ENCODE measurements around the gene FA2H. TPM values are rescaled to one million over a fixed set of nuclear protein-coding genes. Genes with fewer than 3 reads are reported as not detected.

FA2H gene
- total RNA-seq, 1 experiment from 2014 or later = 10.7 TPM

DNA sequence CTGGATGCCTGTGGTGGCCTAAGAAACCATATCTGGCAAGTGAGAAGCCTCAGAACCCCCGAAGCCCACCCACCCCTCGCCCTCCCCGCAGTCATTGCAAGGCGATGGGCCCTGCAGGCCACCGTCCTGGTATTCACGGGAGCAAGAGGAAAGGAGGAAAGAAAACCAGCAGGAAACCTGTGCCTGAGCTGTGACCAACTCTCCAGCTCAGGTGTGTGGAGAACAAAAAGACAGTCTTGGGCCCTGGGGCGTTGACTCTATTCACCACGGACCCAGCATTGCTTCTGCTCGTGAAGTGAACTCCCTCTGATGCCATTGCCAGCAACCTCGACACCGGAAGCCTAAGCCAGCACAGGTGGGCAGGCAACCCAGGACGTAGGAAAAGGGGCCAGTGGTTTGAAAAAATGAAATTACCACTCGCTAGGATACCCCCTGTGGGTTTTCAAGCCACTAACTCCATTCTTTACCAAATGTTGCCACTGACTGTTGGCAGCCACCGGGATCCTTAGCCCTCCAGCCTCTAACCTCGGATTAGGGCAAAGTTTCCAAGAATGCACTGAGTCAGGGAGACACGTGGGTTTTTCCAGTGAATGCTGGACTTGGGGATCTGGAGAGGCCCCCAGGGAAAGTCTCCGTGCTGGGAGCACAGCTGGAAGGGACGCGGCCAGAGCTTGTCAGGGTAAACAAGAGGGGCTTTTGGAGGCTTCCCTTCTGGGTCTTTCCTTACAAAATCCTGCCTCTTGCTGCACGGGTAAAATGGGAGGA, 25.1 kb downstream of the FA2H start:
- no peak for DNase-seq (ENCODE audit: low read depth)
- in situ Hi-C loops (cut with HindIII; ENCODE audit: low pct_unique_long_range_greater_than_20kb, low sequenced_read_pairs) = no loop called here

DNA sequence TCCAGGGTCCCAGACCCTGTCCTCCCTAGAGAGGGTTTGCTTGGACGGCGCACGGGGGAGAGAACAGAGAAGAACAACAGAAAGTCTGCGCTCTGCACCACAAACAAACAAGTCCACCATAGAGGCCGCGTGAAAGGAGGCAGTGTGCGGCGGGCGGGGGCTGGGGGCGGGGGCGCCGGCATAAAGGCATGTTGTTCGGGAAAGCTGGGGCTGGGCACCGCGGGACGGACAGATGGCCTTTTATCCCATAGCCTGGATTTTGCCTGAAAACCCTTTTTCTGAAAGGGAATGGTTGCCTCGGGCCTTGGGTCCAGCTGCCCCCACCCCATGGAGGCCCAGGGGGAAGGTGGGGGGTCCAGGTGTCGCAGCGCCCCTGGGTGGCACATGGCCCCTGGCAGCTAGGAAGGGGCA, 26.0 kb downstream of the FA2H start:
- in situ Hi-C loops (cut with HindIII; ENCODE audit: low pct_unique_long_range_greater_than_20kb, low sequenced_read_pairs) = no loop called here
- DNase-seq (ENCODE audit: low read depth) = no peak

DNA sequence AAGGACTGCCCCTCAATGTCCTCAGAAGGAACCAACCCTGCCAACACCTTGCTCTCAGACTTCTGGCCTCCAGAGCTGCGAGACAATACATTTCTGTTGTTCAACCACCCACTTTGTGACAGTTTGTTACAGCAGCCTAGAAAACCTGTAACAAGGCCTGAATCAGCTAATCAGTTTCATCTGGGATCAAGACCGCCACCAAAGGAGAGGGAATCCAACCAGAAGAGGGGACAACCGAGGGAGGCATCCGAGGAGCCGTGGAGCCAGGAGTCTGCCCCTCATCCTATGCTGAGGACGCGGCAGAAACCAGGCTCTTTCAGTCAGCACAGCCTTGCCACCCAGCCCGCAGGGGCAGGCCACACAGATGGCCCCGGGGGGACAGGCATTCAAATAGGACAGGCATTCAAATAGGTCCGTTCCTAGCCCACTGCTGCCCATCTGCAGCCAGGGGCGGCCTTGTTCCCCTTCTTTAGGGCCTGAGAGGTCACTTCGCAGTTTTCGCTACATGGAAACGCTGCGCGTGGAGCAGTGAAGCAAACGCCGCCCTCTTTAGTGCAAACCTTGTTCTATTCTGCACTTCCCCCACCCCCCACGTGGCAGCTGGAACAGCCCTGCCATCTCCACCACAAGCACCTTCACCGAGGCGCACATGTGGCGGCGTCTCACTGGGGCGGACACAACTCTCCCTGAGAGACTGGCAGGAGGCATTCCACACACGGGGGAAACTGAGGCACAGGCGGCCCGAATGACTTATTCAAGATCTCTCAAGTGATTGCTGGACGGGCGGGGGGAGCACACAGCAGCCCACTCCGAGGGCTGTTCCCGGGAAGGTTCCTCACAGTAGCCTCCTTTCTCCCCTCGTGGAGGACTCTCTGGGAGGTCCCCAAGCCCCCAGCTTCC, 26.7 kb downstream of the FA2H start:
- DNase-seq (ENCODE audit: low read depth) = no peak
- in situ Hi-C loops (cut with HindIII; ENCODE audit: low pct_unique_long_range_greater_than_20kb, low sequenced_read_pairs) = no loop called here

DNA sequence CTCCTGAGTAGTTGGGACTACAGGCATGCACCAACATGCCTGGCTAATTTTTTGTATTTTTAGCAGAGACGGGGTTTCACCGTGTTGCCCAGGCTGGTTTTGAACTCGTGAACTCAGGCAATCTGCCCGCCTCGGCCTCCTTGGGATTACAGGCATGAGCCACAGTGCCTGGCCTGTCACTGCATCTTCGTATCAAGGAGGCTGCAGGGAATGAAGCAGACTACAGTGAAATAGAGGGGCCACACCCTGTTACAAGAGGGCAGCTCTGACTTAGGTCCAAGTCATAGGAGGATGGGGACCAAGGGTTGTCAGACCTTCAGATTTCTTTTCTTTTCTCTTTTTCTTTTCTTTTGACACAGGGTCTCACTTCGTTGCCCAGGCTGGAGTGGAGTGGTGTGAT, 28.7 kb downstream of the FA2H start:
- no peak for DNase-seq (ENCODE audit: low read depth)

DNA sequence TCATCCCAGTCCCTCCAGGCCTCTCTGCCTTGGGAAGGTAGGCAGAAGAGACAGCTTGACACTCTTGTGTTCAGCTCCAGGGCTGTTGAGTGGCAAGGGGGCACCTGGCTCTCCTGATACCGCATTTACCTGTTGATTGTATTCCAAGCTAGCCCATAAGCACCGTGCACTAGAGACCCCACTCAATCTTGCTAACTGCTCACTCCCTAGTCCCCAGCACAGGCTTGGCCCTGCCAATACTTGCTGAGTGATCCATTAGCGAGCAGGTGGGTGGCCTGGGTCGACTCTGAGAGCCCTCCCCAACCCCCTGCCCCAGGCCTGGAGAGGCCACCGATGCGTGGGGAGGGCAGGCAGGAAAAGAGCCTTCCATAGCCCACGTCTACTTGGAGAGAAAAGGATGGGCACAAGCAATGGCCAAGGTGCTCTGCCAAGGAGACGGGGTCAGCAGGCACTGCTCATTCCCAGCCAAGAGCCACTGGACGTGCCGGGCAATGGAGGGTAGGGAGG, 29.5 kb downstream of the FA2H start:
- in situ Hi-C loops (cut with HindIII; ENCODE audit: low pct_unique_long_range_greater_than_20kb, low sequenced_read_pairs) = no loop called here
- no peak for DNase-seq (ENCODE audit: low read depth)

More for the DNA sequence above, 28.7 kb downstream of the FA2H start:
- in situ Hi-C loops (cut with HindIII; ENCODE audit: low pct_unique_long_range_greater_than_20kb, low sequenced_read_pairs) = no loop called here

DNA sequence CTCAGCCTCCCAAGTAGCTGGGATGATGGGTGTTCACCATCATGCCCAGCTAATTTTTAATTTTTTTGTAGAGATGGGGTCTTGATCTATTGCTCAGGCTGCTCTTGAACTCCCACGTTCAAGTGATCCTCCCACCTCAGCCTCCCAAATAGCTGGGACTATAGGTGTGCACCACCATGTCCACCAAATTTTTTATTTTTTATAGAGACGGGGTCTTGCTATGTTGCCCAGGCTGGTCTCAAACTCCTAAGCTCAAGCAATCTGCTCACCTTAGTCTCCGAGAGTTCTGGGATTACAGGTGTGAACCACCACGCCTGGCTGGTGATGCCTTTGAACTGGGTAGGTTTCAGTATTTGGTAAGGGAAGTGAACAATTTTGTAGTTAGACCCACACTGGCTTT, 30.1 kb downstream of the FA2H start:
- in situ Hi-C loops (cut with HindIII; ENCODE audit: low pct_unique_long_range_greater_than_20kb, low sequenced_read_pairs) = no loop called here
- no peak for DNase-seq (ENCODE audit: low read depth)

DNA sequence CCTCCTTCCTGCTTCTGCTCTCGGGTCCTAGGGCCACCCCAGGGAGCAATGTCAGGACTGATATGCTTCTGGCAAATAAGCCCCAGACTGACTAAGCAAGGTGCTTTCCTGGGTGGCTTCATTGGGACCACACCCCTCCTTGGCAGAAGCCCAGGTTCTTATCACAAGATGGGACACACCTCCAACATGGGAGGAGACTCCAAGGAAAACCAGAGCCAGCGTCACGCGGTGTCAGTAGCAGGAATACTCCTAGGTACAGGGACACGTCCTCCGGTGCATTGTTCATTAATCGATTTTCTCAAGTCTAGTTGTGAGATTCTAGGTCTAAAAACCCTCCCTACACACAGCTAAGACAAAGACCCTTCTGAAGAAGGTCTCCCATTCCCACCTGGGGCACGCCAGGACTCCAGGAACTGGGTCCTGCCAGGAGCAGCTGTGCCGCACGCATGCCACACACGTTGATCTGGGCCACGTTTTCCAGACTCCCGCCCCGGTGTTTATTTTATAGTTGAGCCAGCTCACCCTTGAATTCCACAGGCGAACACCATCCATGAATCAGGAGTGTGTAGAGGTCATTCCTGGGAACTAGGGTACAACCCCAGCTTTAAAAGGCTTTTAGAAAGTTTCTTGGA, 30.8 kb downstream of the FA2H start:
- in situ Hi-C loops (cut with HindIII; ENCODE audit: low pct_unique_long_range_greater_than_20kb, low sequenced_read_pairs) = no loop called here
- peak; percentile 98 for DNase-seq (ENCODE audit: low read depth)

DNA sequence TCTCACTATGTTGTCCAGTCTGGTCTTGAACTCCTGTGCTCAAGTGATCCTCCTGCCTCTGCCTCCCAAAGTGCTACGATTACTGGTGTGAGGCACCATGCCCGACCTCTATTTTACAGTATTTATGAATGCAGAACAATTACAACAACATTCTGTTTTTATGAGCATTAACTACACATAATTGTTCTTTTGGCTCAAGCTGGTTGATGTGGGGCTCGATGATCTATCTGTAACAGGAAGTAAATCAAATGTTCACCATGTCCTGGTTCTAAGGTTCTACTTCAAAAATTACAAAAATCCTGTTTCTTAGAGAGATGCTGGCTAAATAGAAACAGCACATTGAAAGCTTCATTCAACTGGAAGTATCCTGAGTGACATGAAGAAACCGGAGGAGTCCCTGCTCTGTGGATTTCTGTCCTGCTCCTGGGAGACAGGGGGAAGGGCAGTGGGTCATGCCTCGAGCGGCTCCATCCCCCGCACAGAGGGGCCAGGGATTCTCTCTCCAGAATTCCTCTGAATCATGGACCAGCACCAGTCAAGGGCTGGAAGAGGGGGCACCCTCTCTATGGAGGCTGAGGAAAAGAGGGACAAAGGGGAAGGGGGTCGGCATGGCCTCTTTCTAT, 31.5 kb downstream of the FA2H start:
- no peak for DNase-seq (ENCODE audit: low read depth)
- in situ Hi-C loops (cut with HindIII; ENCODE audit: low pct_unique_long_range_greater_than_20kb, low sequenced_read_pairs) = no loop called here

DNA sequence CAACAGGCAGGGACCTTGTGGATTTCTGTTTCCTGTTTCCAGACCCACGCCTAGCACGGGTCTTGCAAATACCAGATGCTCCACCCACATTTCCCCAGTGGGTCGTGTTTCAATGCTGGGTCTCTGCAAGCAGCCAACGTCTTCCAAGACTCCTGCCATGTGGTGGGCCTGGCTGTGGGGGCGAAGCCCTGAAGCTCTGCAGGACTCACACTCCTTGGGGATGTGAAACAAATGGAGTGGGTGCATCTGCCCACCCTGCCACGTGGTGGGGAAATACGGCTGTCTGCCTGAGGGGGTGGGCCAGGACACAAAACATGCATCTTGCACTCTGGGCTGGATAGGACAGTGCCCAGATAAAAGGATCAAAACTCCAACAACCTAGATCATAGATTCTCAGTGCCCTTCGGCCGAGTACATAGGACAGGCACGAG, 32.6 kb downstream of the FA2H start:
- in situ Hi-C loops (cut with HindIII; ENCODE audit: low pct_unique_long_range_greater_than_20kb, low sequenced_read_pairs) = no loop called here
- DNase-seq (ENCODE audit: low read depth) = no peak

DNA sequence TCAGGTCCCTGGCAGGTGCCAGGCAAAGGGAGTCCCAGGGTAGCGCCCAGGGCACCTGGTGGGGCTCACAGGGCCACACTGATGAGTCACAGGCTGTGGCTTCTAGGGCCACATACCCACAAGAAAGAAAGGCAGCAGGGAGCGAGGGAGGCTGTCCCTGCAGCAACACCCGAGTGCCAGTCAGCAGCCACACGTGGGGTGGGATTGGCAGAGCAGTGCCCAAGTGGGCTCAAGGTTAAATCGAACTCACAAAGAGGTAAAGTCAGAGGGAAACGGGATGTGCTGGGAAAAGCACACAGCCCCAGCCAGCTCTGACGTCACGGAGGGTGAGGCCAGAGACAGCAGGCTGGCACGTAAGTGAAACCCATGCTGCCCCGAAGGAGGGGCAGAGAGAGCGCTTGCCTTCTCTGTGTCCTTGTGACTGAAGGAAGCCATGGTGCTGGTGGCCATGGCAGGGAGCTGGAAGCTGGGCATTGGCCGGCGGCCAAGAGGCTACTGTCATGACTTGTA, 33.8 kb downstream of the FA2H start:
- in situ Hi-C loops (cut with HindIII; ENCODE audit: low pct_unique_long_range_greater_than_20kb, low sequenced_read_pairs) = no loop called here
- peak; percentile 87 for DNase-seq (ENCODE audit: low read depth)

DNA sequence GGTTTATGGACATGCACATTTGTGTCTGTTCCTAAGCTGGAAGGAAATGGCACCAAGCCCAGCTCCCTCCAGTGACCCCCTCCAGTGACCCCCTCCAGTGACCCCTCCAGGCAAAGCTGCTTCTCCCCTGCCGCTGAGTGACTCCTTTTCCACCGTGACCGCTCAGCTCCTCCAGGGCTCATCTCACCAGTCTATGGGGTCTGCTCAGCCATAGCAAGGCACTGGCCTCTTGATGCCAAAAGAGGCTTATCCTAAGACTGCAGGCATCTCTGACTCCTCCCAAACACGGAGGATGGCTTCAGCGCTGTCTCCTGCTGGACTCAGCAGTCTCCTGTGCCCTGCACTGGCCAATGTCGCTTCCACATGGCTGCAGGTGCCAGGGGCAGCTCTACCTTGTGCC, 35.3 kb downstream of the FA2H start:
- DNase-seq (ENCODE audit: low read depth) = no peak
- in situ Hi-C loops (cut with HindIII; ENCODE audit: low pct_unique_long_range_greater_than_20kb, low sequenced_read_pairs) = no loop called here

DNA sequence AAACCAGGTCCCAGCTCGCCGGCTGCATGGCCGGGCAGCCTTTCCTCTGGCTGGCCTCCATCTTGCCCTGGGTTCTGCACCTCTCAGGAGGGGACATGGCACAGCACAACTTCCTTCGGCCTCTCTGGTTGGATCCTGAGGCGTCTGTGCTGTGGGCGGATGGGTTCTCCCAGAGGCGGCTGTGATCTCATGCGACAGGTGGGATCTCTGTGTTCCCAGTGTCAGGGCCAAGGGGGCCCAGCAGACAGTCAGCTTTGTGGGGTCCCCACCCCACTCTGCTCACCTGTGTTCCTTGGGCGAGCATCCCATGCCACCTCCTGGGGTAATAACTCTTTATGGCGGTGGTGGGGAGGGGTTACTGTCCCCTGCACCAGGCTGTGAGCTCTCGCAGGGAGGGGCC, 35.8 kb downstream of the FA2H start:
- in situ Hi-C loops (cut with HindIII; ENCODE audit: low pct_unique_long_range_greater_than_20kb, low sequenced_read_pairs) = no loop called here
- DNase-seq (ENCODE audit: low read depth) = no peak

DNA sequence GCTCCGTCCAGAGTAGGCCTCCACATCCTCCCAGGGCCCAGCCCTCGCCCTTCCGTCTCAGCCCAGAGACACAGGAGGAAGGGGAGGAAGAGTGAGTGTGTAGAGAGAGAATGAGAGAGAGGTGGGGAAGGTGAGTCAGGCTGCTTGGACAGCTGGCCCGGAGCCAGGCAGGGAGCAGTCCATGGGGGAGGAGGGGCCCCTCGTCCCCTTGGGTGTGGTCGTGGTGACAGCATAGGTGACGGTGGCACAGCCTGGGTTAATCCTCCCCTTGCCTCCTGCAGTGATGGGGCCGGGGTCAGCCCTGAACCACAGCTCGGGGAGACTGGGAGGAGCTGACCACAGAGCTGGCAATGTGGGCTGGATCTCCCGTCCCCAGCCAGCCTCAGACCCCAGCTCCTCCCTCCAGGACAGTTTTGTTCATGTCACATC, 36.5 kb downstream of the FA2H start:
- DNase-seq (ENCODE audit: low read depth) = peak; percentile 95
- in situ Hi-C loops (cut with HindIII; ENCODE audit: low pct_unique_long_range_greater_than_20kb, low sequenced_read_pairs) = no loop called here

DNA sequence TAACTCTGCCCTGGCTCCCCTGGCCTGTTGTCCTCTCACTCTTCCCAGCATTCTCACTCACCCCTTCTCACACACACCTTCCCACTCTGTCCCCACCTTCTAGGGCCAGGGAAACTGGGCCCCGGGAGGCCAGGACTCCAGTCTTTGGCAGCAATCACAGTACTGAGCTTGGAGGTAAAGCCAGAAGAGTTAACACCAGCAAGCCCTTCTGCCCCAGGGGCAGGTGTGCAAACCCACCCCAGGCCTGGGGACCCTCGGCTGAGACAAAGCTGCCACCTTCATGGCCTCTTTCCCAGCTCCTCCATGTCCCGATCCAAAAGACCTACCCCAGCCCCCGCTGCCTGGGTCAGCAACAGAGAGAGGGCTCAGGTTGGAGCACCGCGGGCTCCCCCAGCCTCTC, 37.1 kb downstream of the FA2H start:
- no peak for DNase-seq (ENCODE audit: low read depth)
- in situ Hi-C loops (cut with HindIII; ENCODE audit: low pct_unique_long_range_greater_than_20kb, low sequenced_read_pairs) = no loop called here

DNA sequence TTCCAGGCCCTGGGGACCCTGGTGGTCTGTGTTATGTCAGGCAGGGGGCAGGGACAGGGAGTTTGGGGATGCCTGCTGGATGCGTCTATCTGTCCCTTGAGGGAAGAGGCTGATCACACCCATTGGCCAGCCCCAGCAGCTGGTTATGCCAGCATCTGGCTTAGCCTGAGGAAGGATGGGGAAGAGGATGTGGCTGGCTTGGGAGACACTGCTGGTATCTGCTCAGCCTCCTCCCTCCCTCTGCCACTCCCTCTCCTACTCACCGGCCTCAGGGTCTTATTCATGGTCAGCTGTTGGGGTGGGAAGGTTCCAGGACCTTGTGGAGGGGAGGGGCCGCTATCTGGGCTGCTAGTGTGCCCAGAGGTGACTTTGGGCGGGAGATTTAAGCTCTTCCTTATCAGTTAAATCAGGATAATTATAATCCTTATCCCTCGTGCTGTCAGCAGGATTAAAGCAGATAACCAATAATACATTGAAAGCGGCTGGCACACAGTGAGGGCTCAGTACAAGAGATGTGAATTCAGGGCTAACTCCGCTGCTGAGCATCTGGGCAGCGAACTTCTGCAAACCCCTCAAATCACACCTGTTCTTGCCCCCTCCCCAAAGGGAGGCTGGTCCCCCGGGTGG, 38.0 kb downstream of the FA2H start:
- peak; percentile 44 for DNase-seq (ENCODE audit: low read depth)
- in situ Hi-C loops (cut with HindIII; ENCODE audit: low pct_unique_long_range_greater_than_20kb, low sequenced_read_pairs) = no loop called here

DNA sequence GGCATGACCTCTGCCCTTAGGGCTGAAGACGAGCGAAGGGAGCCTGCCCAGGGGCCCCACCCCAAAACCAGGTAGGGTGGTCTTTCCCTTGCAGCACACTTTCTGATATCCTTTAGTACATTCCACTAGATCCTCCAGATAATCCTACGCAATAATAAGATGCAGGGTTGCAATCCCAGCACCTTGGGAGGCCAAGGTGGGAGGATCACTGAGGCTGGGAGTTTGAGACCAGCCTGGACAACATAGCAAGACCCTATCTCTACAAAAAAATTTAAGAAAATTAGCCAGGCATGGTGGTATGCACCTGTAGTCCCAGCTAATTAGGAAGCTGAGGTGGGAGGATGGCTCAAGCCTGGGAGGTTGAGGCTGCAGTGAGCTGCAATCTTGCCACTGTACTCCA, 39.1 kb downstream of the FA2H start:
- in situ Hi-C loops (cut with HindIII; ENCODE audit: low pct_unique_long_range_greater_than_20kb, low sequenced_read_pairs) = no loop called here
- DNase-seq (ENCODE audit: low read depth) = no peak

DNA sequence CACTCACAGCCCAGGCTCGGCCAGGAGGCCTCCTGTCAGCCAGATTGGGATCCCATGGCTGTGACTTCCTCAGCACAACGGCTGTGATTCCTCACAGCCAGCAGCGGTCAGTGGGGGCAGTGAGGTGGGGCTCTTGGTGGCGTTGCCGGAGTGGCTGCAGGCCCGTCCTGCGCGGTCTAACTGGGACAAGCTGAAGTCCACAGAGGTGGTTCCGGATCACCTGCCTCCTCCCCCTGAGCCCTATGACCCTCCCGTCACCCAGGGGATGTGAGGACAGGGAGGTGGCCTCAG, 39.5 kb downstream of the FA2H start:
- in situ Hi-C loops (cut with HindIII; ENCODE audit: low pct_unique_long_range_greater_than_20kb, low sequenced_read_pairs) = no loop called here
- DNase-seq (ENCODE audit: low read depth) = no peak
